SK-N-SH treated with all-trans-retinoic acid at 6 μM for 48 hours (cell line): ENCODE data around the gene TM6SF1.

ENCODE experiments used
- ATAC-seq: fragments of 200-7000 bp; cut with Tn5 transposase; 3 replicates; pipeline ENCODE4 v1.9.1; 2020; ENCODE audit warnings: mild to moderate bottlenecking, moderate library complexity
- ARNTL ChIP-seq: fragments of 450-650 bp; formaldehyde crosslinking; IDR thresholded peaks from 2 replicates; pipeline ENCODE4 v1.5.0; 2020; ENCODE audit warnings: low read depth, mild to moderate bottlenecking, moderate library complexity, borderline replicate concordance
- BACH2 ChIP-seq: fragments of 250-450 bp; sonication (Bioruptor Pico); IDR thresholded peaks from 2 replicates; pipeline ENCODE4 v1.9.0; 2021; ENCODE audit warnings: mild to moderate bottlenecking, borderline replicate concordance
- CREB5 ChIP-seq: fragments of 250-450 bp; sonication (Bioruptor Pico); IDR thresholded peaks from 2 replicates; pipeline ENCODE4 v1.5.1; 2020; ENCODE audit warnings: low read depth, mild to moderate bottlenecking, moderate library complexity
- CSDC2 ChIP-seq: fragments of 250-450 bp; sonication (Bioruptor Pico); IDR thresholded peaks from 2 replicates; pipeline ENCODE4 v1.5.0; 2020; ENCODE audit warnings: mild to moderate bottlenecking, moderate library complexity
- CSRNP3 ChIP-seq: fragments of 250-450 bp; sonication (Bioruptor Pico); IDR thresholded peaks from 2 replicates; pipeline ENCODE4 v1.5.1; 2021; ENCODE audit warnings: mild to moderate bottlenecking, moderate library complexity
- ESRRG ChIP-seq: fragments of 250-450 bp; sonication (Bioruptor Pico); IDR thresholded peaks from 2 replicates; pipeline ENCODE4 v1.6.1; 2021; ENCODE audit warnings: mild to moderate bottlenecking
- GLIS3 ChIP-seq: fragments of 250-450 bp; sonication (Bioruptor Pico); IDR thresholded peaks from 2 replicates; pipeline ENCODE4 v1.5.0; 2020; ENCODE audit warnings: mild to moderate bottlenecking, moderate library complexity
- ISL1 ChIP-seq: fragments of 250-450 bp; sonication (Bioruptor Pico); IDR thresholded peaks from 2 replicates; pipeline ENCODE4 v2.1.2; 2022; ENCODE audit warnings: mild to moderate bottlenecking, moderate library complexity
- PATZ1 ChIP-seq: fragments of 250-450 bp; sonication (Bioruptor Pico); IDR thresholded peaks from 2 replicates; pipeline ENCODE4 v1.8.0; 2020; ENCODE audit warnings: mild to moderate bottlenecking, moderate library complexity, borderline replicate concordance
- POU6F1 ChIP-seq: fragments of 250-450 bp; sonication (Bioruptor Pico); IDR thresholded peaks from 2 replicates; pipeline ENCODE4 v1.8.0; 2021; ENCODE audit warnings: low read depth, mild to moderate bottlenecking, moderate library complexity, borderline replicate concordance
- RARB ChIP-seq: fragments of 250-450 bp; sonication (Bioruptor Pico); IDR thresholded peaks from 2 replicates; pipeline ENCODE4 v1.8.0; 2021; ENCODE audit warnings: mild to moderate bottlenecking, moderate library complexity
- SNAI2 ChIP-seq: fragments of 250-450 bp; sonication (Bioruptor Pico); IDR thresholded peaks from 2 replicates; pipeline ENCODE4 v1.5.0; 2020; ENCODE audit warnings: mild to moderate bottlenecking, moderate library complexity
- TCF4 ChIP-seq: fragments of 250-450 bp; sonication (Bioruptor Pico); IDR thresholded peaks from 2 replicates; pipeline ENCODE4 v1.8.0; 2021; ENCODE audit warnings: mild to moderate bottlenecking, moderate library complexity, borderline replicate concordance
- TOX ChIP-seq: fragments of 250-450 bp; sonication (Bioruptor Pico); IDR thresholded peaks from 2 replicates; pipeline ENCODE4 v1.8.0; 2021; ENCODE audit warnings: mild to moderate bottlenecking, moderate library complexity, borderline replicate concordance
- TSHZ2 ChIP-seq: fragments of 250-450 bp; sonication (Bioruptor Pico); IDR thresholded peaks from 2 replicates; pipeline ENCODE4 v1.5.0; 2020; ENCODE audit warnings: mild to moderate bottlenecking, moderate library complexity
- ZC3H10 ChIP-seq: fragments of 250-450 bp; sonication (Bioruptor Pico); IDR thresholded peaks from 2 replicates; pipeline ENCODE4 v1.5.1; 2021; ENCODE audit warnings: mild to moderate bottlenecking, moderate library complexity
- ZFP3 ChIP-seq: fragments of 250-450 bp; sonication (Bioruptor Pico); IDR thresholded peaks from 2 replicates; pipeline ENCODE4 v1.5.0; 2020; ENCODE audit warnings: mild to moderate bottlenecking, moderate library complexity
- ZNF565 ChIP-seq: fragments of 450-650 bp; formaldehyde crosslinking; conservative IDR thresholded peaks from 2 replicates; pipeline ENCODE4 v1.5.0; 2020; ENCODE audit warnings: low read depth, mild to moderate bottlenecking, moderate library complexity
- ZNF70 ChIP-seq: fragments of 450-650 bp; formaldehyde crosslinking; IDR thresholded peaks from 2 replicates; pipeline ENCODE4 v1.5.0; 2020; ENCODE audit warnings: mild to moderate bottlenecking, moderate library complexity
- ZNF8 ChIP-seq: fragments of 450-650 bp; formaldehyde crosslinking; IDR thresholded peaks from 2 replicates; pipeline ENCODE4 v1.5.0; 2020; ENCODE audit warnings: mild to moderate bottlenecking, moderate library complexity

Gene TM6SF1

GRCh38 chr15:83115831-83116565 lies 8.6 kb downstream of the TM6SF1 start:
- TF ChIP-seq RARB: no peak
- TF ChIP-seq ARNTL (CRISPR knock-in tag): no peak
- no peak for TF ChIP-seq ZNF70 (CRISPR knock-in tag)
- no peak for TF ChIP-seq CSRNP3 (CRISPR knock-in tag)
- no peak for TF ChIP-seq ZC3H10 (CRISPR knock-in tag)
- TF ChIP-seq ZFP3 (CRISPR knock-in tag): no peak
- no peak for TF ChIP-seq TSHZ2 (CRISPR knock-in tag)
- TF ChIP-seq TCF4 (CRISPR knock-in tag): no peak
- ATAC-seq: no peak

GRCh38 chr15:83118291-83118827 lies 10.9 kb downstream of the TM6SF1 start:
- TF ChIP-seq CSRNP3 (CRISPR knock-in tag): no peak
- TF ChIP-seq, all 23 proteins: peak for 0
- peak; percentile 15; the same call in 2 of the 3 replicates for ATAC-seq

- TF ChIP-seq ZNF565: no peak
- TF ChIP-seq ARNTL (CRISPR knock-in tag): no peak
- TF ChIP-seq PATZ1 (CRISPR knock-in tag): no peak
- TF ChIP-seq ZFP3 (CRISPR knock-in tag): no peak
- no peak for TF ChIP-seq ZNF70 (CRISPR knock-in tag)
- no peak for ATAC-seq
Measured at GRCh38 chr15:83118968-83119367, 11.5 kb downstream of the TM6SF1 start.

GRCh38 chr15:83119968-83120581 lies 12.6 kb downstream of the TM6SF1 start:
- ATAC-seq: no peak
- no peak for TF ChIP-seq CSDC2 (CRISPR knock-in tag)
- TF ChIP-seq TCF4 (CRISPR knock-in tag): no peak
- no peak for TF ChIP-seq ARNTL (CRISPR knock-in tag)
- TF ChIP-seq RARB: no peak
- TF ChIP-seq GLIS3 (CRISPR knock-in tag): no peak
- no peak for TF ChIP-seq CREB5 (CRISPR knock-in tag)
- TF ChIP-seq POU6F1 (CRISPR knock-in tag): no peak
- no peak for TF ChIP-seq BACH2 (CRISPR knock-in tag)
- TF ChIP-seq TOX: no peak
- no peak for TF ChIP-seq PATZ1 (CRISPR knock-in tag)
- no peak for TF ChIP-seq ISL1 (CRISPR knock-in tag)
- TF ChIP-seq SNAI2: no peak
- TF ChIP-seq ZC3H10 (CRISPR knock-in tag): no peak
- TF ChIP-seq ZNF8 (CRISPR knock-in tag): no peak
- TF ChIP-seq ESRRG: no peak
